ENCODE data around the gene REN. TPM values are rescaled to one million over a fixed set of nuclear protein-coding genes. Genes with fewer than 3 reads are reported as not detected.

The REN gene
- polyA plus RNA-seq, 1 donor from 2014 or later, result not detected

GRCh38 chr1:204146309-204146708, 19.8 kb downstream of the REN start:
- Histone ChIP-seq H3K9ac (ENCODE audit: low read length) (no peak overlapping the region), H3K36me3 (ENCODE audit: insufficient read depth, low read length) (no peaks in the 10 kb centered on the region), H3K79me2 (replicated peaks; ENCODE audit: insufficient read depth, low read length) (no peaks in the 10 kb centered on the region), H3K4me2 (ENCODE audit: low read length) (no peak overlapping the region), H3K27me3 (ENCODE audit: insufficient read depth, low read depth, low read length) (peaks cover 14% of the 10 kb centered on the region), H3K9me3 (ENCODE audit: low read length) (no peaks in the 10 kb centered on the region), H4K20me1 (ENCODE audit: insufficient read depth) (no peaks in the 10 kb centered on the region), H3K9me2 (ENCODE audit: insufficient read depth, low read length) (no peaks in the 10 kb centered on the region), H2AFZ (ENCODE audit: low read depth, low read length) (no peak overlapping the region), H3F3A (ENCODE audit: insufficient read depth, low read length, poor library complexity, severe bottlenecking) (no peaks in the 10 kb centered on the region), H3K27ac (ENCODE audit: low read length) (no peak overlapping the region), H3K4me3 (ENCODE audit: low read length) (no peak overlapping the region)
- TF ChIP-seq EZH2 (IDR thresholded peaks at IDR 0.05; ENCODE audit: borderline replicate concordance, insufficient read depth, low read length, poor library complexity, severe bottlenecking), result no peak
- no peak for TF ChIP-seq REST (IDR thresholded peaks at IDR 0.05; ENCODE audit: borderline replicate concordance)
- no peak for TF ChIP-seq POLR2AphosphoS5 (IDR thresholded peaks at IDR 0.05)
- TF ChIP-seq RAD21 (conservative IDR thresholded peaks at IDR 0.05), result no peak
- no peak for TF ChIP-seq MXI1 (conservative IDR thresholded peaks at IDR 0.05; ENCODE audit: poor library complexity, severe bottlenecking)
- TF ChIP-seq CTCF (IDR thresholded peaks at IDR 0.05; ENCODE audit: poor library complexity, severe bottlenecking), result no peak
- TF ChIP-seq SMC3 (conservative IDR thresholded peaks at IDR 0.05; ENCODE audit: poor library complexity), result no peak
- no peak for TF ChIP-seq TAF1 (IDR thresholded peaks at IDR 0.05; ENCODE audit: low read depth)
- TF ChIP-seq EP300 (conservative IDR thresholded peaks at IDR 0.05; ENCODE audit: poor library complexity, severe bottlenecking), result no peak

- Histone ChIP-seq H3K27ac (ENCODE audit: low read length) (no peak overlapping the region), H3K4me3 (ENCODE audit: low read length) (no peak overlapping the region)
- TF ChIP-seq TAF1 (IDR thresholded peaks at IDR 0.05; ENCODE audit: low read depth), result no peak
- TF ChIP-seq POLR2AphosphoS5 (IDR thresholded peaks at IDR 0.05), result no peak
- TF ChIP-seq SMC3 (conservative IDR thresholded peaks at IDR 0.05; ENCODE audit: poor library complexity), result no peak
- no peak for TF ChIP-seq RAD21 (conservative IDR thresholded peaks at IDR 0.05)
Observed at GRCh38 chr1:204145033-204145504, 21.1 kb downstream of the REN start.

More at GRCh38 chr1:204145033-204145504, 21.1 kb downstream of the REN start:
- H3K27me3 ChIP-seq (ENCODE audit: insufficient read depth, low read depth, low read length), result peaks cover 2% of the 10 kb centered on the region
- H2AFZ ChIP-seq (ENCODE audit: low read depth, low read length), result no peak overlapping the region
- no peaks in the 10 kb centered on the region for H3K36me3 ChIP-seq (ENCODE audit: insufficient read depth, low read length)
- H4K20me1 ChIP-seq (ENCODE audit: insufficient read depth), result no peaks in the 10 kb centered on the region
- H3K4me2 ChIP-seq (ENCODE audit: low read length), result no peak overlapping the region
- H3F3A ChIP-seq (ENCODE audit: insufficient read depth, low read length, poor library complexity, severe bottlenecking), result no peaks in the 10 kb centered on the region
- H3K9ac ChIP-seq (ENCODE audit: low read length), result no peak overlapping the region
- H3K9me3 ChIP-seq (ENCODE audit: low read length), result no peaks in the 10 kb centered on the region
- no peaks in the 10 kb centered on the region for H3K79me2 ChIP-seq (replicated peaks; ENCODE audit: insufficient read depth, low read length)
- H3K9me2 ChIP-seq (ENCODE audit: insufficient read depth, low read length), result no peaks in the 10 kb centered on the region

Data from neural cell (in vitro differentiated cells).